ENCODE data around the gene CSPG4. TPM values are rescaled to one million over a fixed set of nuclear protein-coding genes. Genes with fewer than 3 reads are reported as not detected.

Gene CSPG4
- total and polyA plus RNA-seq, 2 of the 8 experiments (the other 6 are each of a cell fraction or from before 2014, with no cell fraction given), result 1.4 to 3.0 TPM

- Histone ChIP-seq H4K91ac (replicated peaks; ENCODE audit: insufficient read length, low read length) (peak within 1 kb of the TSS; percentile 98), H3K9me3 (ENCODE audit: insufficient read depth in 2 of 2, low read depth in 1 of 2, low read length in 1 of 2) (no peaks in the 10 kb centered on the region), H2AFZ (ENCODE audit: low read length) (no peak within 1 kb of the TSS), H3K4me1 (replicated peaks in 1 of 4; ENCODE audit: control insufficient read depth in 3 of 4, insufficient read depth in 4 of 4, low read length in 3 of 4) (peaks cover 0 to 8% (median 6%) of the 10 kb centered on the region in 4 experiments; a peak in 5 of 7 replicates), H3K79me1 (ENCODE audit: low read depth, low read length) (peaks cover 13% of the 10 kb centered on the region), H3K14ac (ENCODE audit: insufficient read length) (no peak within 1 kb of the TSS), H3K4me2 (ENCODE audit: insufficient read depth in 1 of 2, low read depth in 2 of 2, low read length in 2 of 2) (peak within 1 kb of the TSS; percentile 85 to 98), H3K27me3 (replicated peaks in 1 of 4; ENCODE audit: control insufficient read depth in 3 of 4, extremely low read depth in 1 of 4, insufficient read depth in 3 of 4, low read length in 3 of 4) (no peaks in the 10 kb centered on the region), H3K36me3 (ENCODE audit: control insufficient read depth in 2 of 4, insufficient read depth in 4 of 4, low read length in 3 of 4) (0 out of 8 replicates have a peak, but pooled peaks cover 0 to 4% (median 0%) of the 10 kb centered on the region in 4 experiments), H4K8ac (ENCODE audit: extremely low read depth, insufficient read depth, low read length) (peak within 1 kb of the TSS; percentile 99; the same call in 1 of the 2 replicates), H3K27ac (ENCODE audit: low read depth, low read length) (peak within 1 kb of the TSS; percentile 94), H3K9ac (replicated peaks in 1 of 4; ENCODE audit: extremely low read depth in 1 of 4, low read depth in 3 of 4, low read length in 3 of 4) (peak within 1 kb of the TSS; percentile 97 to 100 (median 99)), H3K4ac (replicated peaks; ENCODE audit: insufficient read length, low read depth, low read length) (peak within 1 kb of the TSS; percentile 98), H3K56ac (replicated peaks; ENCODE audit: insufficient read length, low read depth, low read length) (peak within 1 kb of the TSS; percentile 96), H2BK12ac (ENCODE audit: low read depth, low read length) (peak within 1 kb of the TSS; percentile 100), H4K20me1 (replicated peaks in 1 of 2; ENCODE audit: control insufficient read depth in 1 of 2, insufficient read depth in 2 of 2, low read length in 2 of 2) (peaks cover 10 to 19% of the 10 kb centered on the region in 2 experiments), H4K5ac (ENCODE audit: insufficient read length, low read depth, low read length) (peak within 1 kb of the TSS; percentile 89), H2BK15ac (ENCODE audit: low read length) (peak within 1 kb of the TSS; percentile 99; the same call in 1 of the 2 replicates), H3K4me3 (ENCODE audit: extremely low read depth in 1 of 4, insufficient read depth in 2 of 4, low read depth in 3 of 4, low read length in 4 of 4) (peak within 1 kb of the TSS; percentile 82 to 99 (median 94)), H2AK5ac (ENCODE audit: low read depth, low read length) (peak within 1 kb of the TSS; percentile 96), H3K23ac (ENCODE audit: insufficient read length) (no peak within 1 kb of the TSS), H3K23me2 (ENCODE audit: low read depth, low read length) (peaks cover 9% of the 10 kb centered on the region), H2BK20ac (ENCODE audit: low read length) (no peak within 1 kb of the TSS), H3K79me2 (ENCODE audit: control insufficient read depth in 1 of 2, insufficient read depth in 2 of 2, low read length in 2 of 2) (peaks cover 10 to 34% of the 10 kb centered on the region in 2 experiments), H2BK5ac (ENCODE audit: low read depth, low read length) (peak within 1 kb of the TSS; percentile 100), H3K18ac (ENCODE audit: extremely low read depth, low read length) (peak within 1 kb of the TSS; percentile 99), H2BK120ac (replicated peaks; ENCODE audit: low read depth, low read length) (peak within 1 kb of the TSS; percentile 67)
- FAIRE-seq (no peak), DNase-seq (ENCODE audit: low read depth in 1 of 2, low spot score in 2 of 2) (peak; percentile 89 to 92)
- WGBS, 2 experiments (ENCODE audit: extremely low coverage in 1 of 2, insufficient coverage in 1 of 2, insufficient read length in 1 of 2, insufficient replicate concordance in 2 of 2, low coverage in 1 of 2, low lambda C conversion rate in 2 of 2, missing lambda C conversion rate in 1 of 2), result 2% methylated on average over 72 of the region's 83 CpGs; no CpG with 5 or more reads in 1 of the 2 experiments
- CTCF ChIA-PET (ENCODE audit: partially characterized antibody), result interaction anchor here (1.0 to 5.4 kb wide), 8 partner anchors 10 to 186 kb away, joined by 3 to 28 read pairs (median 4); partner anchors contain the start of gene SNUPN
- POLR2A ChIA-PET (ENCODE audit: partially characterized antibody), result interaction anchor here (0.6 to 8.2 kb wide), 24 partner anchors 8 to 270 kb away, joined by 3 to 73 read pairs (median 5); partner anchors contain the start of genes CSPG4, SIN3A, SNUPN and SNX33
- TF ChIP-seq KDM5A (IDR thresholded peaks at IDR 0.05; ENCODE audit: low read length) (peak; percentile 33; the same call in 1 of the 2 replicates), POLR2A (IDR thresholded peaks at IDR 0.05; ENCODE audit: control extremely low read depth in 1 of 2, low read depth in 2 of 2, low read length in 2 of 2) (peak; percentile 92 to 97), POLR2AphosphoS5 (IDR thresholded peaks at IDR 0.05; ENCODE audit: low read depth, low read length) (peak; percentile 98), KDM4A (IDR thresholded peaks at IDR 0.05; ENCODE audit: low read depth, low read length, severe bottlenecking) (peak; percentile 74), RBBP5 (IDR thresholded peaks at IDR 0.05; ENCODE audit: borderline replicate concordance, low read depth, low read length) (peak; percentile 83), ASH2L (IDR thresholded peaks at IDR 0.05; ENCODE audit: low read length) (peak; percentile 61), TCF12 (IDR thresholded peaks at IDR 0.05; ENCODE audit: low read depth, low read length) (0 out of 2 replicates have a peak, but pooled peaks have one; percentile 5), TAF1 (IDR thresholded peaks at IDR 0.05; ENCODE audit: low read depth, low read length) (peak; percentile 95), EZH2 (IDR thresholded peaks at IDR 0.05; ENCODE audit: low read depth, low read length, severe bottlenecking) (no peak), RAD21 (IDR thresholded peaks at IDR 0.05 in 1 of 2, conservative IDR thresholded peaks at IDR 0.05 in 1 of 2; ENCODE audit: low read depth in 2 of 2, low read length in 2 of 2) (no peak), RNF2 (IDR thresholded peaks at IDR 0.05; ENCODE audit: borderline replicate concordance, low read depth, low read length, missing control alignments, poor library complexity, severe bottlenecking) (no peak)
These were observed 72.8 kb downstream of the CSPG4 start, which contains the start of gene IMP3 for GRCh38 chr15:75639709-75640482. Gene IMP3, minus strand, starts transcription at chr15:75640224. Its CDS starts 56 bp downstream, at chr15:75640168.

Data from H1 (cell line).